SW480 (cell line): Measurements from ENCODE around the gene SLC1A1.
"Not testable (repeated sequence)": the region's sequence is repeated elsewhere in the genome, so short reads cannot be mapped to it uniquely, and the experiment has no call there.

Experiments
- DNase-seq: peaks from one replicate; pipeline ENCODE4 v3.0.0-alpha.2; 2016; ENCODE audit warnings: low spot score

SLC1A1 gene

GRCh38 chr9:4506490-4506889, 16.2 kb downstream of the SLC1A1 start:
- no peak for DNase-seq

GRCh38 chr9:4507306-4508130, 17.2 kb downstream of the SLC1A1 start:
- no peak for DNase-seq

- peak; percentile 84 for DNase-seq
Observed at GRCh38 chr9:4508246-4508906, 18.1 kb downstream of the SLC1A1 start.

GRCh38 chr9:4508907-4509589, 18.8 kb downstream of the SLC1A1 start:
- DNase-seq: no peak

DNA sequence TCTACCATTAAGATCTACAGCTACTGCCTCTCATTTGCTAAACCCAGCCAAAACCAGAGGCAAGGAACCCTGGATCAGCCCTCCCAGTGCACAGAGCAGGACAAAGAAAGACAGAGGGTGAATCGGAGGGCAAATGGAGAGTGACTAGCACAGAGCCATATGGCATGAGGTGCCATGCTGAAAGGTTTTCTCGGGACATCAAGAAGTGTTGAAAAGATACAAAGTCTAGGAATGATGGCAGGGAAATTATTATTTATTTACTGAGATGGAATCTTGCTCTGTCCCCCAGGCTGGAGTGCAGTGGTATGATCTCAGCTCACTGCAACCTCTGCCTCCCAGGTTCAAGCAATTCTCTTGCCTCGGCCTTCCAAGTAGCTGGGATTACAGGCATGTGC, 19.3 kb downstream of the SLC1A1 start:
- DNase-seq: no peak

DNA sequence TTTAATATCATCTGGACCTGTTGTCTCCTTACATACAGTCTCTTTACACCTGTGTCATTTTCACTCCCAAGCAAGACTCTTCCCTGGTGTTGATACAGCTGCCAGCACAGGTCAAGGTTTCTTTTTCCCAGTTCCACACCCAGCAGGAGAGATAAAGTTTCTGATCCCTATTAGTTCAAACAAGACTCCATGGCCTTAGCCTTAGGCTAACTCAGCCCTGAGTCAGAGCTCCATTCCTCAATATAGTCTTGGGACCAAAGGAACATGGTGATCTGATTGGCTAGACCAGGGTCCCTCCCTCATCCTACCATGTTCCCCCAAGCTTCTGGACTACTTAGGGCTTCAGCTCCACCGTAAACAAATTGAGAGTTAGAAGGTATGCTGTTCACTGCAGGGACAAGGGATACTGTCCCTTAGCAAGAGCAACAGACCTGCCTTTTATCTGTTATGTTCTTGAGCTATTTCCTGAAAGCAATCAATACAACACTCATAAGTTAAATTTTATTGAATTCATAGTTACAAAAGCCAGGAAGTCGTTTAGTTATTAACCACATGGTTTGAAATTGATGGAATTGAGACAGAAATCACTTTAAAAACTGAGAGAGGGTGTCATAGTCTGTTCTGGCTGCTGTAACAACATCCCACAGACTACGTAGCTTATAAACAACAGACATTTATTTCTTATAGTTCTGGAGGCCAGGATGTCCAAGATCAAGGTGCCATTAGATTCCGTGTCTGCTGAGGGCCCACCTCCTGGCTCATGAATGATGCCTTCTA, 20.5 kb downstream of the SLC1A1 start:
- no peak for DNase-seq

- DNase-seq: no peak
Observed at GRCh38 chr9:4514252-4515128, 24.2 kb downstream of the SLC1A1 start.

DNA sequence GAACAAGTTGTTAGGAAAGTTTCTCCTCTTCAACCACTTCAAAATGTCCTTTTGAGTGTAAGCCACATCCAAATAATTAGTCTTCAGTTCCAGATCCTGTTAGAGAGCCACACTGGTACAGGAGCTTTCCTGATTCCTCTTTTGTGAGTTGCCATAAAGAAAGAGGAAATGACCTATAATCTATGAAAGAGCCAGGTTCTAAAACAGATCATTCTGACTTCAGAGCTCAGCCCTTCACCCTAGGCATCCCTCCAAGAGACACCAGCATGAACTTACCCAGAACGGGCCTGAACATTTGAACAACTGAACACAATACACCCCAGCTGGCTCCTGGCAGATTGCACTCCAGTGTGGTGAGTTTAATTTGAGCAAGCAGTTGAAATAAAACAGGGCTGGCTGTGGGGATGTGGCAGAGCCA, 25.7 kb downstream of the SLC1A1 start:
- DNase-seq: no peak

DNA sequence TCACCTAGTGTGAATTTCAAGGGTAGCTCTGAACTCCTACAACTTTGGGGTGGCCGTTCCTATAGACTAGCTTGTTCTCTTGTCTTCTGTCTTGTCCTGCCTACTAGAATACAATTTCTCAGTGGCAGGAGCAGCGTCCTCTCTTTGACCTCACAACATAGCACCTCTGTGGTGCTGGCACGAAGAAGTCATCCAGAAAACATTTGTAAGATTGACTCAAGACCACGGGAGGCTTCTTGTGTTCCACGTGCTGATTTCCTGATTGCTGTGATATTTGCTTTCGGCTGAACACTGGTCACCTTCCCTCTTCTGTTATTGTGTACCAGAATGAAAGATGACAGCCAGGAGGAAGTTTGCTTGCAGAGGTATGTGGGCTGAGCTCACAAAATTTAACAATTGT, 27.0 kb downstream of the SLC1A1 start:
- DNase-seq: no peak

- no peak for DNase-seq
Observed at GRCh38 chr9:4519604-4520003, 29.3 kb downstream of the SLC1A1 start.

GRCh38 chr9:4520055-4520454, 29.8 kb downstream of the SLC1A1 start:
- DNase-seq: no peak

GRCh38 chr9:4530375-4530774, 40.1 kb downstream of the SLC1A1 start:
- DNase-seq: peak; percentile 60

- not testable (repeated sequence) for DNase-seq
Observed at GRCh38 chr9:4530831-4531230, 40.6 kb downstream of the SLC1A1 start.

- DNase-seq: not testable (repeated sequence)
Observed at GRCh38 chr9:4531355-4531754, 41.1 kb downstream of the SLC1A1 start.

DNA sequence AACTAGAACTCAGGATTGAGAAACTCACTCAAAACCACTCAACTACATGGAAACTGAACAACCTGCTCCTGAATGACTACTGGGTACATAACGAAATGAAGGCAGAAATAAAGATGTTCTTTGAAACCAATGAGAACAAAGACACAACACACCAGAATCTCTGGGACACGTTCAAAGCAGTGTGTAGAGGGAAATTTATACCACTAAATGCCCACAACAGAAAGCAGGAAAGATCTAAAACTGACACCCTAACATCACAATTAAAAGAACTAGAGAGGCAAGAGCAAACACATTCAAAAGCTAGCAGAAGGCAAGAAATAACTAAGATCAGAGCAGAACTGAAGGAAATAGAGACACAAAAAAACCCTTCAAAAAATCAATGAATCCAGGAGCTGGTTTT, 43.6 kb downstream of the SLC1A1 start:
- DNase-seq: not testable (repeated sequence)

DNA sequence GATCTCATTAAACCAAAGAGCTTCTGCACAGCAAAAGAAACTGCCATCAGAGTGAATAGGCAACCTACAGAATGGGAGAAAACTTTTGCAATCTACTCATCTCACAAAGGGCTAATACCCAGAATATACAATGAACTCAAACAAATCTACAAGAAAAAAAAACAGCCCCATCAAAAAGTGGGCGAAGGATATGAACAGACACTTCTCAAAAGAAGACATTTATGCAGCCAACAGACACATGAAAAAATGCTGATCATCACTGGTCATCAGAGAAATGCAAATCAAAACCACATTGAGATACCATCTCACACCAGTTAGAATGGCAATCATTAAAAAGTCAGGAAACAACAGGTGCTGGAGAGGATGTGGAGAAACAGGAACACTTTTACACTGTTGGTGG, 45.9 kb downstream of the SLC1A1 start:
- not testable (repeated sequence) for DNase-seq

- DNase-seq: no peak
Observed at GRCh38 chr9:4537581-4537980, 47.3 kb downstream of the SLC1A1 start.

- no peak for DNase-seq
Observed at GRCh38 chr9:4538107-4538506, 47.8 kb downstream of the SLC1A1 start.

DNA sequence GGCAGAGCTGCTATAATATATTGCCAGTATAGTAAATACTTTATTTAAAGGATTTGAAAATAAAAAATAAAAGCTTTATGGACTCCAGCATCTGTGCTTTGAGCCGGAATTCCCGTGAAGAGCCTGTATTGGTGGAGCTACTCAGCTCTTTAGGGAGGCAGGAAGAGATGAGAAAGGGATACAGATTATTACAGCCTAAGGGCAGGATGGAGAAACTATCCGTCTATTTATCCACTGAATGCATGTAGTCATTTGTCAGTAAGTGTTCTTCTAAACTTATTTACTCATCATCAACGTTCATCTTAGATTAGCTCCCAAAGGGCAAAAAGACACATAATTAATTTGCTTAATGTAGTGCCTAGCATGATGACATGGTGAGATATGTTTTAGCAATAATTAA, 48.4 kb downstream of the SLC1A1 start:
- no peak for DNase-seq

DNA sequence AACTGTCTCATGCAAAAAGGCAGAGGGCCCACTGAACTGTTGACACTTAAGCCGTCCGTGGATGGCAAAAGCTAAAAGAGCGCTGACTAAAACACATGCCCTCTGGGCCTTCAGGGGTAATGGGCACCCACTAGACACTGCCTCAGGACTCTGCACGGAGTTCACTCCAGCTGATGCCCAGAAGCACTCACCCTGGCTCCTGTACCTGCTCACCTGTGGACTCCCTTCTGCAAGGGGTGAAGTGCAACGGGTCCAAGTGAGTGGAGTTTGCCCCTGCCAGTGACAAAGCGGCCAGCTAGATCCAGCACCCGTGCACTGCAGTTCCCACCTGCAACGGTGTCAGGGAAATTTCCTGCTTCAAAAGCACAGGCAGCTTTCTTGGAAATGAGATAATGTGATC, 50.2 kb downstream of the SLC1A1 start:
- DNase-seq: no peak

- DNase-seq: no peak
Observed at GRCh38 chr9:4541281-4541680, 51.0 kb downstream of the SLC1A1 start.
